ENCODE data around the gene IFNLR1.

IFNLR1 gene

GRCh38 chr1:24186031-24186710 lies 918 bp downstream of the IFNLR1 start:
- H3K9ac ChIP-seq (ENCODE audit: low read length) = peak overlapping the region; percentile 91
- peak overlapping the region; percentile 75 for H3K4me2 ChIP-seq (ENCODE audit: low read depth, low read length)
- H3K36me3 ChIP-seq (replicated peaks; ENCODE audit: insufficient read depth, low read length) = 0 out of 2 replicates have a peak, but pooled peaks cover 2% of the 10 kb centered on the region
- H3K9me2 ChIP-seq (replicated peaks; ENCODE audit: insufficient read depth, low read length) = no peaks in the 10 kb centered on the region
- peaks cover 35% of the 10 kb centered on the region for H3K4me1 ChIP-seq (ENCODE audit: low read length)
- no peak overlapping the region for H2AFZ ChIP-seq (ENCODE audit: low read length)
- H4K20me1 ChIP-seq (ENCODE audit: insufficient read depth, low read length) = 0 out of 2 replicates have a peak, but pooled peaks cover 4% of the 10 kb centered on the region
- peaks cover 66% of the 10 kb centered on the region for H3K79me2 ChIP-seq (ENCODE audit: low read length)
- peak overlapping the region; percentile 78 for H3K4me3 ChIP-seq (ENCODE audit: low read length)
- peaks cover 37% of the 10 kb centered on the region for H3F3A ChIP-seq (ENCODE audit: insufficient read depth, low read length)
- no peaks in the 10 kb centered on the region for H3K27me3 ChIP-seq (replicated peaks; ENCODE audit: insufficient read depth, low read length)
- TF ChIP-seq CTCF (IDR thresholded peaks at IDR 0.05; ENCODE audit: low read length) = no peak
- no peak for DNase-seq
- peak overlapping the region; percentile 99; the same call in 1 of the 2 replicates for H3K27ac ChIP-seq (ENCODE audit: low read length)
- H3K9me3 ChIP-seq (replicated peaks; ENCODE audit: insufficient read depth, low read length) = no peaks in the 10 kb centered on the region

- H3K27me3 ChIP-seq (replicated peaks; ENCODE audit: insufficient read depth, low read length) = no peaks in the 10 kb centered on the region
- peaks cover 27% of the 10 kb centered on the region for H3K4me1 ChIP-seq (ENCODE audit: low read length)
- peaks cover 77% of the 10 kb centered on the region for H3K79me2 ChIP-seq (ENCODE audit: low read length)
- TF ChIP-seq CTCF (IDR thresholded peaks at IDR 0.05; ENCODE audit: low read length) (no peak), EZH2 (optimal IDR thresholded peaks at IDR 0.05; ENCODE audit: low read depth, low read length) (no peak), EZH2phosphoT487 (IDR thresholded peaks at IDR 0.05; ENCODE audit: low read length) (no peak)
- H3K9ac ChIP-seq (ENCODE audit: low read length) = no peak overlapping the region
- H2AFZ ChIP-seq (ENCODE audit: low read length) = no peak overlapping the region
- peaks cover 27% of the 10 kb centered on the region for H3F3A ChIP-seq (ENCODE audit: insufficient read depth, low read length)
- H3K4me3 ChIP-seq (ENCODE audit: low read length) = peak overlapping the region; percentile 78; the same call in 1 of the 2 replicates
- 0 out of 2 replicates have a peak, but pooled peaks cover 4% of the 10 kb centered on the region for H4K20me1 ChIP-seq (ENCODE audit: insufficient read depth, low read length)
- no peaks in the 10 kb centered on the region for H3K9me2 ChIP-seq (replicated peaks; ENCODE audit: insufficient read depth, low read length)
- peak overlapping the region; percentile 75 for H3K4me2 ChIP-seq (ENCODE audit: low read depth, low read length)
- H3K36me3 ChIP-seq (replicated peaks; ENCODE audit: insufficient read depth, low read length) = 0 out of 2 replicates have a peak, but pooled peaks cover 2% of the 10 kb centered on the region
- H3K9me3 ChIP-seq (replicated peaks; ENCODE audit: insufficient read depth, low read length) = no peaks in the 10 kb centered on the region
- H3K27ac ChIP-seq (ENCODE audit: low read length) = no peak overlapping the region
- no peak for DNase-seq
Measured at GRCh38 chr1:24185076-24185475, 2.0 kb downstream of the IFNLR1 start.

GRCh38 chr1:24182061-24182460 lies 5.0 kb downstream of the IFNLR1 start:
- no peaks in the 10 kb centered on the region for H3K9me2 ChIP-seq (replicated peaks; ENCODE audit: insufficient read depth, low read length)
- H3F3A ChIP-seq (ENCODE audit: insufficient read depth, low read length) = no peaks in the 10 kb centered on the region
- H4K20me1 ChIP-seq (ENCODE audit: insufficient read depth, low read length) = 0 out of 2 replicates have a peak, but pooled peaks cover 4% of the 10 kb centered on the region
- TF ChIP-seq EZH2 (optimal IDR thresholded peaks at IDR 0.05; ENCODE audit: low read depth, low read length) (no peak), CTCF (IDR thresholded peaks at IDR 0.05; ENCODE audit: low read length) (no peak), EZH2phosphoT487 (IDR thresholded peaks at IDR 0.05; ENCODE audit: low read length) (no peak)
- DNase-seq = no peak
- no peak overlapping the region for H3K4me2 ChIP-seq (ENCODE audit: low read depth, low read length)
- no peak overlapping the region for H3K27ac ChIP-seq (ENCODE audit: low read length)
- H3K9me3 ChIP-seq (replicated peaks; ENCODE audit: insufficient read depth, low read length) = no peaks in the 10 kb centered on the region
- no peak overlapping the region for H3K4me3 ChIP-seq (ENCODE audit: low read length)
- no peak overlapping the region for H2AFZ ChIP-seq (ENCODE audit: low read length)
- 0 out of 2 replicates have a peak, but pooled peaks cover 2% of the 10 kb centered on the region for H3K36me3 ChIP-seq (replicated peaks; ENCODE audit: insufficient read depth, low read length)
- H3K27me3 ChIP-seq (replicated peaks; ENCODE audit: insufficient read depth, low read length) = no peaks in the 10 kb centered on the region
- H3K9ac ChIP-seq (ENCODE audit: low read length) = no peak overlapping the region
- peaks cover 17% of the 10 kb centered on the region for H3K4me1 ChIP-seq (ENCODE audit: low read length)
- peaks cover 98% of the 10 kb centered on the region for H3K79me2 ChIP-seq (ENCODE audit: low read length)

All from MM.1S (cell line).